ENCODE measurements around the gene MEF2B.

DNA sequence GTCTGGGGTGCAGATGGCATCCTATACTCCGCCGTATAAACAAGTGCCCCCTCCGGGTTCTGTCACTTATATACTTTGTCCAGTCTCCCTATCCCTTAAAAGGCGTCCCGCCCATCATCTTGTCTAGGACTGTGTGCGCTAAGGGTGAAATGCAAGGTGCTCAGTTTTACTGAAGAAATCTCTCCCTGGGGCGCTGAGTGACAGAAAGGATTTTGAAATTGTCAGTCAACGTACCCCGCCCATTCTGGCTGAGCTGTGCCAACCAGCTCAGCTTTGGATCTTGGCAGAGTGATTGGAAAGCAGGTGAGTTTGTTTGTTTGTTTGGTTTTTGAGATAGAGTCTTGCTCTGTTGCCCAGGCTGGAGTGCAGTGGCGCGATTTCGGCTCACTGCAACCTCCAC, 27.7 kb downstream of the MEF2B start:
- TF ChIP-seq TAF1 (IDR thresholded peaks at IDR 0.05; ENCODE audit: low read depth) (no peak), EZH2 (IDR thresholded peaks at IDR 0.05; ENCODE audit: borderline replicate concordance, insufficient read depth, low read length, poor library complexity, severe bottlenecking) (no peak), SMC3 (conservative IDR thresholded peaks at IDR 0.05; ENCODE audit: poor library complexity) (no peak), EP300 (conservative IDR thresholded peaks at IDR 0.05; ENCODE audit: poor library complexity, severe bottlenecking) (no peak), POLR2AphosphoS5 (IDR thresholded peaks at IDR 0.05) (no peak)
- TF ChIP-seq, protein P1, sequence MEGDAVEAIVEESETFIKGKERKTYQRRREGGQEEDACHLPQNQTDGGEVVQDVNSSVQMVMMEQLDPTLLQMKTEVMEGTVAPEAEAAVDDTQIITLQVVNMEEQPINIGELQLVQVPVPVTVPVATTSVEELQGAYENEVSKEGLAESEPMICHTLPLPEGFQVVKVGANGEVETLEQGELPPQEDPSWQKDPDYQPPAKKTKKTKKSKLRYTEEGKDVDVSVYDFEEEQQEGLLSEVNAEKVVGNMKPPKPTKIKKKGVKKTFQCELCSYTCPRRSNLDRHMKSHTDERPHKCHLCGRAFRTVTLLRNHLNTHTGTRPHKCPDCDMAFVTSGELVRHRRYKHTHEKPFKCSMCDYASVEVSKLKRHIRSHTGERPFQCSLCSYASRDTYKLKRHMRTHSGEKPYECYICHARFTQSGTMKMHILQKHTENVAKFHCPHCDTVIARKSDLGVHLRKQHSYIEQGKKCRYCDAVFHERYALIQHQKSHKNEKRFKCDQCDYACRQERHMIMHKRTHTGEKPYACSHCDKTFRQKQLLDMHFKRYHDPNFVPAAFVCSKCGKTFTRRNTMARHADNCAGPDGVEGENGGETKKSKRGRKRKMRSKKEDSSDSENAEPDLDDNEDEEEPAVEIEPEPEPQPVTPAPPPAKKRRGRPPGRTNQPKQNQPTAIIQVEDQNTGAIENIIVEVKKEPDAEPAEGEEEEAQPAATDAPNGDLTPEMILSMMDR (IDR thresholded peaks at IDR 0.05; ENCODE audit: poor library complexity, severe bottlenecking): no peak
